Measurements from ENCODE around the gene FLVCR2. TPM values are rescaled to one million over a fixed set of nuclear protein-coding genes. Genes with fewer than 3 reads are reported as not detected.

The FLVCR2 gene
- total and polyA plus RNA-seq, 9 donors = 11.0 to 29.3 (median 16.7) TPM

DNA sequence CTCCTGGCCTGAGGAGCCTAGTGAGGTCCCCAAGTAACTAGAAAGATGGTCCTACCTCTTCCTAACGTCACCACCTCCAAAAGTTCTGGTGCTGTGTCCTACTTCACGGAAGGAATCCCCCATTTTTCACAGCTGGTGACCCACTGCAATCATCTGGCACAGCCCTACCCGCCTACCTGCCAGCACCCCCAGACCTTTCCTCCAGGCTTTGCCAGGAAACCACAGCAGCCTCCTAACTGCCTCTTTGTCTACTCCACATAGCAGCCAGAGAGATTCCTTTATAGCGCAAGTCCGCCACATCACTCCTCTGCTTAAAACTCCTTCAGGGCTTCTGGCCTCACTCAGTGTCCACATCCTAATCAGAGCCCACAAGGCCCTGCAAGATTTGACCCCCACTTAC is 13.4 kb upstream of the FLVCR2 start:
- H3K4me1 ChIP-seq (ENCODE audit: control insufficient read depth, insufficient read depth, low read length) = peaks cover 2% of the 10 kb centered on the region
- H3K4me3 ChIP-seq (ENCODE audit: low read length) = no peak overlapping the region
- H3K27me3 ChIP-seq (ENCODE audit: control insufficient read depth, insufficient read depth, low read length) = peaks cover 3% of the 10 kb centered on the region
- H3K9me3 ChIP-seq (replicated peaks; ENCODE audit: control insufficient read depth, low read depth, low read length) = no peaks in the 10 kb centered on the region
- H3K27ac ChIP-seq (ENCODE audit: low read length) = no peak overlapping the region
- no peaks in the 10 kb centered on the region for H3K36me3 ChIP-seq (ENCODE audit: control insufficient read depth, insufficient read depth, low read length)
- no peak for DNase-seq
- 84% methylated on average over 5 of the region's 5 CpGs for WGBS (ENCODE audit: insufficient coverage)

DNA sequence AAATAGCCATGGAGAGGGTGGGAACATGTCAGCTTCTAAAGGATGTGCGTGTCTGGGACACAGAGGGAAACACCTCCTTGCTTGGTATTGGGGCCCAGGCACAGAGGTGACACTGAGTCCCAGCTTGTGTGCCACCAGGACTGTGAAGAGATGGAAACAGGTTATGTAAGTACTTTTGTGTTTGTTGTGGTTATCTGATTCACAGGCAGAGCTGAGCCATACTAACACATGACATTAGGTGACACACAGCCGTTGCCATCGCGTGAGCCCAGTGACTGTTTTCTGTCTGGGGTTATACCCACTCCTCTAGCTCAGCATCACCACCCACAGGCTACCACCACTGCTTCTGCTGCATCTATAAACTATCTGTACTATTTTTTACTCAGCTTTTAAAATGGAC is 12.1 kb upstream of the FLVCR2 start:
- Histone ChIP-seq H3K27ac (ENCODE audit: low read length) (no peak overlapping the region), H3K27me3 (ENCODE audit: control insufficient read depth, insufficient read depth, low read length) (no peaks in the 10 kb centered on the region), H3K4me3 (ENCODE audit: low read length) (no peak overlapping the region), H3K36me3 (ENCODE audit: control insufficient read depth, insufficient read depth, low read length) (no peaks in the 10 kb centered on the region), H3K4me1 (ENCODE audit: control insufficient read depth, insufficient read depth, low read length) (no peaks in the 10 kb centered on the region), H3K9me3 (replicated peaks; ENCODE audit: control insufficient read depth, low read depth, low read length) (no peaks in the 10 kb centered on the region)
- no peak for DNase-seq
- 78% methylated on average over 1 of the region's 4 CpGs for WGBS (ENCODE audit: insufficient coverage)

DNA sequence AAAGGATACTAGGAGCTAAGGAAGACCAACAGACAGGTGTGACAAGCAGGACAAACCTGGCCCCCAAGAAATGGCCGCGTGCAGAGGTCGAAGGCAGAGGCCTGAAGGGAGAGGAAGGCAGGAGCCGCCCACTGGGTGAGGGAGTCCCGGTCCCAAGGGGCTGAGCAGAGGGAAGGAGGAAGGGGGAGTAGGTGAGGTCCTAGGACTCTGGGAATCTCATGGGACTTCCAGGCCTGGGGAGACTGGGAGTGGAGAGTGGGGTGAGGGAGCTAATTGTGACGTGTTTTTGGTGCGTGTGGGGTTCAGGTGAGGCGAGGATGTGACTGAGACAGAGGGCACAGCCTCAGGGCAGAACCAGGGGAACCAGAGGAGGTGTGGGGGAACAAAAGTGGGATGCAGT is 11.7 kb upstream of the FLVCR2 start:
- H3K36me3 ChIP-seq (ENCODE audit: control insufficient read depth, insufficient read depth, low read length) = no peaks in the 10 kb centered on the region
- no peaks in the 10 kb centered on the region for H3K27me3 ChIP-seq (ENCODE audit: control insufficient read depth, insufficient read depth, low read length)
- no peak for DNase-seq
- H3K9me3 ChIP-seq (replicated peaks; ENCODE audit: control insufficient read depth, low read depth, low read length) = no peaks in the 10 kb centered on the region
- H3K27ac ChIP-seq (ENCODE audit: low read length) = no peak overlapping the region
- H3K4me1 ChIP-seq (ENCODE audit: control insufficient read depth, insufficient read depth, low read length) = no peaks in the 10 kb centered on the region
- 78% methylated on average over 8 of the region's 8 CpGs for WGBS (ENCODE audit: insufficient coverage)
- no peak overlapping the region for H3K4me3 ChIP-seq (ENCODE audit: low read length)

DNA sequence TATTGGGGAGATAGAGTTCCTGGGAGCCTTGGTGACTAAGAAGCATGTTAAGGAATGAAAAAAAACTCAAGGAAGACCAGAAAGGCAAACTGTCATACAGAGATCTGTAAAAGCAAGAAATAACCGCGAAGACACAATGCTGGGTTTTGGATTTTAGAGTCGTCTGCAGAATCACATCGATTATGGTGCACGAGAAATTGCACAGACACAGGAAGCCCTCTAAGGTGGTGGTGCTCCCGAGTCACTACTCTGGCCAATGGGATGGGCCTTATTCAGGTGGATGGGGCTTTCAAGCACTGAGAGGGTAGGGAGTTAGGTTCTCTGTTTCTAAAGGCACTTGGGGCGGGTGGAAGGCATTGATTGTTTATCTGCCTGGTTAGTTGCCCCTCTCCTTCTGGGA is 10.3 kb upstream of the FLVCR2 start:
- Histone ChIP-seq H3K4me1 (ENCODE audit: control insufficient read depth, insufficient read depth, low read length) (no peaks in the 10 kb centered on the region), H3K4me3 (ENCODE audit: low read length) (no peak overlapping the region), H3K9me3 (replicated peaks; ENCODE audit: control insufficient read depth, low read depth, low read length) (no peaks in the 10 kb centered on the region), H3K36me3 (ENCODE audit: control insufficient read depth, insufficient read depth, low read length) (no peaks in the 10 kb centered on the region), H3K27ac (ENCODE audit: low read length) (no peak overlapping the region), H3K27me3 (ENCODE audit: control insufficient read depth, insufficient read depth, low read length) (peaks cover 2% of the 10 kb centered on the region)
- 92% methylated on average over 6 of the region's 7 CpGs for WGBS (ENCODE audit: insufficient coverage)
- DNase-seq = no peak

DNA sequence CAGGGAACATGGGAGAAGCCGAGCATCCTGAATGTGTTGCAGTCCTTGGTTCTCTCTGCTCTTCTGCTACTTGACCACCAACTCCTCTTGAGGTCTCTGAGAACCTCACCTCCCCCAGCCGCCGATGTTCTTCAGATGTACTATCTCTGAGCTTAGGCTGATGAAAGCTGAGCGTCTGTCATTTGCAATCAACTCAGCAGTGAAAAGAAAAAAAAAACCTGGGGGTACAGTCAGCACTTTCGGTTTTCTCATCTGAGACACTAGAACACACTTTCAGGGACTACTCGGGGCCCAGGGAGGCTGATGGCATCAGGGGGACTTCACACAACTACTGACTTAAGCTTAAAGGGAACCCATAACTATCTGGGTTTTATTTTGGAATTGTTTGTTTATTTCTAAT is 9.6 kb upstream of the FLVCR2 start:
- no peak for DNase-seq
- H3K4me1 ChIP-seq (ENCODE audit: control insufficient read depth, insufficient read depth, low read length) = no peaks in the 10 kb centered on the region
- H3K4me3 ChIP-seq (ENCODE audit: low read length) = no peak overlapping the region
- no peaks in the 10 kb centered on the region for H3K36me3 ChIP-seq (ENCODE audit: control insufficient read depth, insufficient read depth, low read length)
- H3K27ac ChIP-seq (ENCODE audit: low read length) = no peak overlapping the region
- 93% methylated on average over 2 of the region's 6 CpGs for WGBS (ENCODE audit: insufficient coverage)
- no peaks in the 10 kb centered on the region for H3K9me3 ChIP-seq (replicated peaks; ENCODE audit: control insufficient read depth, low read depth, low read length)
- H3K27me3 ChIP-seq (ENCODE audit: control insufficient read depth, insufficient read depth, low read length) = peaks cover 4% of the 10 kb centered on the region

DNA sequence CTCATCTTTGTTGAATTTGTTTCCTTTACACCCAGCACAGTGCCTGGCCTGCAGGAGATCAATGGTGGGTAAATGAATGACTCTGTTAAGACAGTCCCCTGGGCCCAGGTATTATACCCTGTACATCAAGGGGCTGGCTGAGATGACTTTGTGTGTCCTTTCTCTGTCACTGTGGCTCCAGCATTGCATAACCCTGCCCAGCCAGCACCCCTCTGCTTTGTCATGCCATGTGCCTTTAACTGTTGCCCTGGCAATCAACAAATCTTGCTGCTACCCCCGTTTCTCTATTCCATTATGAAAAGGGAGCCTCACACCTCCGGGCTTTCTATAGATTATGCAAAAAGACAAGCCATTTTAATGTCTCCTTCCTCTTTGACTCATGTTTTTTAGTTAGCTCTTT is 7.6 kb upstream of the FLVCR2 start:
- Histone ChIP-seq H3K36me3 (ENCODE audit: control insufficient read depth, insufficient read depth, low read length) (no peaks in the 10 kb centered on the region), H3K4me1 (ENCODE audit: control insufficient read depth, insufficient read depth, low read length) (no peaks in the 10 kb centered on the region), H3K4me3 (ENCODE audit: low read length) (no peak overlapping the region), H3K27me3 (ENCODE audit: control insufficient read depth, insufficient read depth, low read length) (peaks cover 7% of the 10 kb centered on the region), H3K9me3 (replicated peaks; ENCODE audit: control insufficient read depth, low read depth, low read length) (no peaks in the 10 kb centered on the region), H3K27ac (ENCODE audit: low read length) (no peak overlapping the region)
- DNase-seq = no peak
- WGBS (ENCODE audit: insufficient coverage) = 45% methylated on average over 2 of the region's 2 CpGs

DNA sequence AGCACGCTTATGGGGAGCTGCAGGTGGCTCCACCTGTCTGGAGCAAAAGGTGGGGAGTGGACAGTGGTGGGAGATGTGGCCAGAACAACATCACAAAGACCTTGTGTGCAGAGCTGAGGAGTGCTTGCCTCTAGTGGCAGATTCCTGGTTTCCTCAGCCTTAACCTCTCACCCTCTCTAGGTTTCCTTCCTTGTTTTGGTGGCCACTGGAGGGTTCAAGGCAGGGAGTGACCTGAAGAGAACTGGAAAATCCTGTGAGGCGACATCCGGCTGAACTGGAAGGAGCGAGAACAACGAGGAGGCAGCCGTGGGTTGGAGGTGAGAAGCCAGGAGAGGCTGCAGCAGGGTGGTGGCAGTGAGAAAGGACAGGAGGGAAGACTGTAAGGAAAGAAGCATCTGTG is 6.3 kb upstream of the FLVCR2 start:
- 85% methylated on average over 6 of the region's 6 CpGs for WGBS (ENCODE audit: insufficient coverage)

DNA sequence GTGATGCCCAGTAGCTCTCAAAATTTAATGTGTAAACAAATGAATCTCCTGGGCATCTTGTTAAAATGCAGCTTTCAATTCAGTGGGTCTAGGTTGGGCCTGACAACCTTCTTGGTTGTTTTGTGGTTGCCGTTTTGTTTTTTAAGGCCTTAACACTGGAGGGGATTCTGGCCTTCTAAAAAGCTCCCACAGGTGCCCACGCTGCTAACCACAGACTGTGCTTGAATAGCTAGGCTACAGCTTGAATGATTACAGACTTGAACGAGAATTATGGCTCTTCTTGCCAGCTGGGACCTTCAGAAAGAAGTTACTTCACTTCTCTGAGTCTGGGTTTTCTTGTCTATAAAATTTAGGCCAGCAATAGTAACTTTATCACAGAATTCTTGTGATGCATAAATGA is 1.3 kb upstream of the FLVCR2 start:
- H3K9me3 ChIP-seq (replicated peaks; ENCODE audit: control insufficient read depth, low read depth, low read length) = no peaks in the 10 kb centered on the region
- H3K27ac ChIP-seq (ENCODE audit: low read length) = no peak overlapping the region
- H3K4me3 ChIP-seq (ENCODE audit: low read length) = no peak overlapping the region
- 100% methylated on average over 1 of the region's 3 CpGs for WGBS (ENCODE audit: insufficient coverage)
- DNase-seq = no peak
- H3K4me1 ChIP-seq (ENCODE audit: control insufficient read depth, insufficient read depth, low read length) = peaks cover 10% of the 10 kb centered on the region
- peaks cover 5% of the 10 kb centered on the region for H3K27me3 ChIP-seq (ENCODE audit: control insufficient read depth, insufficient read depth, low read length)
- no peaks in the 10 kb centered on the region for H3K36me3 ChIP-seq (ENCODE audit: control insufficient read depth, insufficient read depth, low read length)

More for the DNA sequence above, 6.3 kb upstream of the FLVCR2 start:
- Histone ChIP-seq H3K27me3 (ENCODE audit: control insufficient read depth, insufficient read depth, low read length) (peaks cover 7% of the 10 kb centered on the region), H3K27ac (ENCODE audit: low read length) (no peak overlapping the region), H3K9me3 (replicated peaks; ENCODE audit: control insufficient read depth, low read depth, low read length) (no peaks in the 10 kb centered on the region), H3K4me3 (ENCODE audit: low read length) (no peak overlapping the region), H3K4me1 (ENCODE audit: control insufficient read depth, insufficient read depth, low read length) (no peaks in the 10 kb centered on the region), H3K36me3 (ENCODE audit: control insufficient read depth, insufficient read depth, low read length) (no peaks in the 10 kb centered on the region)
- DNase-seq = no peak

DNA sequence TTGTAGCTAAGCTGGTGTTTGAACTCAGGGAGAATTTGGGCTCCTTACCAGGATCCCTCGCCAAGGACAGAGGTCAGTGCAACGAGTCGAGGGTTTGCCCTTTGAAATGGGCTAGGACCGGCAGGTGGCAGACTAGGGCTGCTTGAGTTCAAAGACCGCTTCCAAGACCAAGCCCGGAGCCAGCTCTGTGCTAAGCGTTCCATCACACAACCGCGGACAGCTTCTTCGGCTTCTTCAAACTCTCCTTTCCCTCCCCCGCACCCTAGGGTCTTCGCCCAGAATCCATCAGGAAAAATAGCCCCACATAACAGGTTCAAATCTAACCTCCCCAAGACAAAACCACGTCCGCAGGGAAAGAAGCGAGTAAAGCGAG is 705 bp upstream of the FLVCR2 start:
- H3K9me3 ChIP-seq (replicated peaks; ENCODE audit: control insufficient read depth, low read depth, low read length) = no peaks in the 10 kb centered on the region
- no peaks in the 10 kb centered on the region for H3K36me3 ChIP-seq (ENCODE audit: control insufficient read depth, insufficient read depth, low read length)
- H3K27me3 ChIP-seq (ENCODE audit: control insufficient read depth, insufficient read depth, low read length) = peaks cover 5% of the 10 kb centered on the region
- peak overlapping the region; percentile 87 for H3K27ac ChIP-seq (ENCODE audit: low read length)
- H3K4me3 ChIP-seq (ENCODE audit: low read length) = peak overlapping the region; percentile 67
- WGBS (ENCODE audit: insufficient coverage) = under 1% methylated on average over 16 of the region's 16 CpGs
- peaks cover 10% of the 10 kb centered on the region for H3K4me1 ChIP-seq (ENCODE audit: control insufficient read depth, insufficient read depth, low read length)
- peak; percentile 91 for DNase-seq

DNA sequence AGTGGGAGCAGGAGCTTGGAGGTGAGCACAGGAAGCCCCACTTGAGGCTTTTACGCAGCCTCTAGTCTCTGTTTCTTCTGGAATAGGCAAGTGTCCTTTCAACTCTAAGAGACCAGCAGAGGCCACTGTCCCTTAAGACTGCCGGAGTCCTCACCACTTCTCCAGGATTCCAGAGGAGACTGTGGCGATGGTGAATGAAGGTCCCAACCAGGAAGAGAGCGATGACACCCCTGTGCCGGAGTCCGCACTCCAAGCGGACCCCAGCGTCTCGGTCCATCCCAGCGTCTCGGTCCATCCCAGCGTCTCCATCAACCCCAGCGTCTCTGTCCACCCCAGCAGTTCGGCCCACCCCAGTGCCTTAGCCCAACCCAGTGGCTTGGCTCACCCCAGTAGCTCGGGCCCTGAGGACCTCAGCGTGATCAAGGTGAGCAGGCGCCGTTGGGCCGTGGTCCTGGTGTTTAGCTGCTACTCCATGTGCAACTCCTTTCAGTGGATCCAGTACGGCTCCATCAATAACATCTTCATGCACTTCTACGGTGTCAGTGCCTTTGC is 442 bp downstream of the FLVCR2 start:
- Histone ChIP-seq H3K36me3 (ENCODE audit: control insufficient read depth, insufficient read depth, low read length) (no peaks in the 10 kb centered on the region), H3K27me3 (ENCODE audit: control insufficient read depth, insufficient read depth, low read length) (peaks cover 3% of the 10 kb centered on the region), H3K4me1 (ENCODE audit: control insufficient read depth, insufficient read depth, low read length) (peaks cover 10% of the 10 kb centered on the region), H3K9me3 (replicated peaks; ENCODE audit: control insufficient read depth, low read depth, low read length) (no peaks in the 10 kb centered on the region), H3K27ac (ENCODE audit: low read length) (peak overlapping the region; percentile 81), H3K4me3 (ENCODE audit: low read length) (peak overlapping the region; percentile 67)
- peak; percentile 59 for DNase-seq
- 51% methylated on average over 19 of the region's 21 CpGs for WGBS (ENCODE audit: insufficient coverage)

DNA sequence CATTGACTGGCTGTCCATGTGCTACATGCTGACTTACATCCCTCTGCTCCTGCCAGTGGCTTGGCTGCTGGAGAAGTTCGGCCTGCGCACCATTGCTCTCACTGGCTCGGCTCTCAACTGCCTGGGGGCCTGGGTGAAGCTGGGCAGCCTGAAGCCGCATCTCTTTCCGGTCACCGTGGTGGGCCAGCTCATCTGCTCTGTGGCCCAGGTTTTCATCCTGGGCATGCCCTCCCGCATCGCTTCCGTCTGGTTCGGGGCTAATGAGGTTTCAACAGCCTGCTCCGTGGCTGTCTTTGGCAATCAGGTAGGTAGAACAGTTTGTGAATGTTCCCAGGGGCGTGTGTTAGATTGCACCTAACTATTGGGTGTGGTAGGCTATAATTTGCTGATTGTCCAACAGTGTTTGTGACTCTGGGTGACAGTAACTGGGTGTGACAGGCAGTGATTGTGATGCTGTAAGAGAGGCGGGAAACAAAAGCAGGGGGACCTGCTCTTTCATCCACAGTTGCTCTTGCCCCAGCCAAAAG is 981 bp downstream of the FLVCR2 start:
- Histone ChIP-seq H3K36me3 (ENCODE audit: control insufficient read depth, insufficient read depth, low read length) (no peaks in the 10 kb centered on the region), H3K4me1 (ENCODE audit: control insufficient read depth, insufficient read depth, low read length) (peaks cover 10% of the 10 kb centered on the region), H3K4me3 (ENCODE audit: low read length) (peak overlapping the region; percentile 67), H3K27ac (ENCODE audit: low read length) (no peak overlapping the region), H3K27me3 (ENCODE audit: control insufficient read depth, insufficient read depth, low read length) (peaks cover 2% of the 10 kb centered on the region), H3K9me3 (replicated peaks; ENCODE audit: control insufficient read depth, low read depth, low read length) (no peaks in the 10 kb centered on the region)
- 87% methylated on average over 12 of the region's 13 CpGs for WGBS (ENCODE audit: insufficient coverage)
- no peak for DNase-seq

All from muscle of leg (tissue), 11 donors.